ENCODE measurements around the gene ASB1. TPM values are rescaled to one million over a fixed set of nuclear protein-coding genes. Genes with fewer than 3 reads are reported as not detected.

The ASB1 gene
- total RNA-seq, 3 donors from 2014 or later = 37.8 to 42.6 (median 41.5) TPM

- H3K4me3 Mint-ChIP-seq = no peak overlapping the region
- no peaks in the 10 kb centered on the region for H3K9me3 Mint-ChIP-seq
- ATAC-seq (no peak), DNase-seq (no peak)
- peaks cover 11% of the 10 kb centered on the region for H3K4me1 Mint-ChIP-seq (ENCODE audit: low read depth)
- H3K36me3 Mint-ChIP-seq (ENCODE audit: insufficient read depth) = no peaks in the 10 kb centered on the region
- peaks cover 4% of the 10 kb centered on the region for H3K27me3 Mint-ChIP-seq (ENCODE audit: low read depth)
These were observed 62.7 kb downstream of the ASB1 start for GRCh38 chr2:238489431-238489830.

DNA sequence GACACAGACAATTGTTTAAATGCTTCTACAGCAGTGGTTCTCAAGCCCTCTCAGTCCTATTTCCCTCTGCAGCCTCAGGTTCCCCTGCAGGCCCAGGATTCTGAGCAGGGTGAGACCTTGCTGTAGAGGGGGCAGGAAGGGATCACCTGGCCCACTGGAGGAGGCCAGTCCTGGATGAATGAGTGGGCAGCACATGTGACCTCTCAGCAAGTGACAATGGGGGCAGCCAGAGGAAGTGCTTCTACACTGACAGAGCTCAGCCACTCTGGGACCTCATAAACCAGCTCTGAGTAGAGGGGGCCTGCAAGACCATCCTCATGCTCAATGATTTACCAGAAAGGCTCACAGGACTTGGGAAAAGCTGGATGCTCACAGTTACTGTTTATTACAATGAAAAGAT is 63.2 kb downstream of the ASB1 start:
- no peak for DNase-seq
- no peaks in the 10 kb centered on the region for H3K36me3 Mint-ChIP-seq (ENCODE audit: insufficient read depth)
- H3K4me3 Mint-ChIP-seq = no peak overlapping the region

DNA sequence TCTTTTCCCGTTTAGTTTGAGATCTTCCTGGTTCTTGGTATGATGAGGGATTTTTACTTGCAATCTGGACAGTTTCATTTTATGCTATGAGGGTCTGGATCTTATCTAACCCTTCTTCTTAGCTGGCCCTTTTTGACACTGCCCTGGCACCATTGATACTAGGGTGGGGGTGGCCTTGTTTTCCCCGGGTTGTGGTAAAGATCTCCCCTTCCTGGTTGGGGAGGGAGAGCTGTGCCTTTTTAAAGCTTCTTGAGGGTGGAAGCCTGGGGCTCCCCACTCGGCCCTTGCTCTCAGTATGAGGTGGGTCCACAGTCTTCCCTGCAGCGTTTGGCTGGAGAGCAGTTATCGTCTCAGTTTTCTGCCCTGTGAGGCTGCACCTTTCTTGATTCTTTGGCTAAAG is 66.1 kb downstream of the ASB1 start:
- Mint-ChIP-seq H3K27me3 (ENCODE audit: low read depth) (peaks cover 4% of the 10 kb centered on the region), H3K9me3 (no peaks in the 10 kb centered on the region), H3K4me1 (ENCODE audit: low read depth) (peaks cover 21% of the 10 kb centered on the region), H3K4me3 (no peak overlapping the region), H3K36me3 (ENCODE audit: insufficient read depth) (no peaks in the 10 kb centered on the region)
- DNase-seq (no peak), ATAC-seq (no peak)

More for the DNA sequence above, 63.2 kb downstream of the ASB1 start:
- Mint-ChIP-seq H3K4me1 (ENCODE audit: low read depth) (peaks cover 16% of the 10 kb centered on the region), H3K9me3 (no peaks in the 10 kb centered on the region), H3K27me3 (ENCODE audit: low read depth) (peaks cover 4% of the 10 kb centered on the region)
- ATAC-seq = no peak

DNA sequence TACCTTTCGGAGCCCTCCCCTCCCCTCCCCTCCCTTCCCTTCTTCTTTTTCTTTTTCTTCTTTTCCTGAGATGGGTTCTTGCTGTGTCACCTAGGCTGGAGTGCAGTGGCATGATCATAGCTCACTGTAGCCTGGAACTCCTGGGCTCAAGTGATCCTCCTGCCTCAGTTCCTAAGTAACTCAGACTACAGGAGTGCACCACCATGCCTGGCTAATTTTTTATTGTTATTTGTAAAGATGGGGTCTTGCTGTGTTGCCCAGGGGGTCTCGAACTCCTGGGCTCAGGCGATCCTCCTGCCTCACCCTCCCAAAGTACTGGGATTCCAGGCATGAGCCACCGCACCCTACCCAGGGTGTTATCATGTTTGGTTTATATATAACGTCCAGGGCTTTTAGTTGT is 66.7 kb downstream of the ASB1 start:
- Mint-ChIP-seq H3K27me3 (ENCODE audit: low read depth) (peaks cover 4% of the 10 kb centered on the region), H3K9me3 (no peaks in the 10 kb centered on the region), H3K4me1 (ENCODE audit: low read depth) (peaks cover 21% of the 10 kb centered on the region), H3K4me3 (no peak overlapping the region), H3K36me3 (ENCODE audit: insufficient read depth) (no peaks in the 10 kb centered on the region)
- no peak for ATAC-seq
- DNase-seq = no peak

GRCh38 chr2:238493880-238494572 is 67.3 kb downstream of the ASB1 start:
- H3K4me3 Mint-ChIP-seq = peak overlapping the region; percentile 32
- H3K4me1 Mint-ChIP-seq (ENCODE audit: low read depth) = peaks cover 21% of the 10 kb centered on the region
- ATAC-seq (peak; percentile 79 to 90), DNase-seq (peak; percentile 16)
- no peaks in the 10 kb centered on the region for H3K9me3 Mint-ChIP-seq
- no peaks in the 10 kb centered on the region for H3K36me3 Mint-ChIP-seq (ENCODE audit: insufficient read depth)
- H3K27me3 Mint-ChIP-seq (ENCODE audit: low read depth) = peaks cover 4% of the 10 kb centered on the region

- H3K4me1 Mint-ChIP-seq (ENCODE audit: low read depth) = peaks cover 21% of the 10 kb centered on the region
- no peaks in the 10 kb centered on the region for H3K36me3 Mint-ChIP-seq (ENCODE audit: insufficient read depth)
- no peaks in the 10 kb centered on the region for H3K9me3 Mint-ChIP-seq
- peaks cover 4% of the 10 kb centered on the region for H3K27me3 Mint-ChIP-seq (ENCODE audit: low read depth)
- no peak for ATAC-seq
- no peak for DNase-seq
- no peak overlapping the region for H3K4me3 Mint-ChIP-seq
These were observed 67.8 kb downstream of the ASB1 start for GRCh38 chr2:238494573-238494961.

DNA sequence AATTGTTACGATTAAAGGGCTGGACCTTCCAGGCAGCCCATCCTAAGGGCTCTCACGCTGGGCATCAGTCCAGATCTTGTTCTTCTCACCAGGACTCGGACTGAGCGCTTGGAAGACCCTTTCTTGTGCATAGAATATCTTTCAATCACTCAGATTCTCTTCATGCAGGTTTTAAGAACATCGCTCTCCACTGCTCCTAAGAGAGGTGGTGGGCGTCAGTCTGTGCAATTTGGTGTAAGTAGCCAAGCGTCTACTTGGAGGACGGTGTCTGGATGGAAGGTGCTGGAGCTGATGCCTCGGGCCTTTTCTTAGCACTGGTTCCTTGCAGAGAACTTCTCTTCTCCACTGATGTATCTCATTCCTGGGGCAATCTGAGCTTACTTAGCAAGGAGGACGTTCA is 68.7 kb downstream of the ASB1 start:
- Mint-ChIP-seq H3K4me3 (no peak overlapping the region), H3K36me3 (ENCODE audit: insufficient read depth) (no peaks in the 10 kb centered on the region), H3K27me3 (ENCODE audit: low read depth) (peaks cover 4% of the 10 kb centered on the region), H3K4me1 (ENCODE audit: low read depth) (peaks cover 21% of the 10 kb centered on the region), H3K9me3 (no peaks in the 10 kb centered on the region)
- DNase-seq (no peak), ATAC-seq (no peak)

DNA sequence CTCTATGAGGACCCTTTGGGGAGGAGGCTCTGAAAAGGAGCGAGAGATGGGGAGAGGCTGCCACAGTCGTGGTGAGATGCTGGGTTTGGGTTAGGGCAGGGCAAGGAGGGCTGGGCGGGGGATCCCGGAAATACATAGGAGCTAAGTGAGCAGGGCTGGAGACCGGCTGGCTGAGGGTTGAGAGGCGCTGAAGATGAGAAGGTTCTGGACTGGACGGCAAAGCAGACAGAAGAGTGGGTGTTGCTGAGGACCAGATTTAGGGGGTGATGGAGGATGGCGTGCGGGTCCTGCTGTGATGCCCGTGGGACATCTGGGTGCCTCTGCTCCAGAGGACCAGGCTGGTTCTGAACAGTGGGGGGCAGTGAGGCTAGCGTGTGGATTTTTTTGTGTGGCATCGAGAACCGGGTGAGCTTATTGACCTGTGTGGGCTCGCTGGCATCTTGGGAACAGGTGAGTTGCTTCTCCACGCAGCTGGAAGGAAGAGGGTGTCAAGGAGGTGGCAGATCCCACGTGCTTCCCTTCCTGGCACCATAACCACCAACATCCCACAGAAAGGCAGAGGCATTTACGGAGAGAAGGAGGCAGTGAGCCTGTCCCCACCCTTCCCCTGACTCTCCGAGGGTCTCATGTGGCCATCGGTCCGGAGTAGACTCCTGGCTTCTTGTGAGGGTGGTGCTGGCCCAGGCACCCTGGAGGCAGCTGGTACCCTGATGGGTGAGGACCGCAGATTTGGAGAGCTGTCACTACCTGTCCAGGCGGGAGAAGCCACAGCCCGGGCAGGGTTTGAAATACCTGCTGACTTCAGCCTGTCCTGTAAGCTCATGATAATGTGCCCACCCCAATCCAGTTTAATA is 70.3 kb downstream of the ASB1 start:
- DNase-seq (no peak), ATAC-seq (no peak)
- Mint-ChIP-seq H3K27me3 (ENCODE audit: low read depth) (no peaks in the 10 kb centered on the region), H3K4me1 (ENCODE audit: low read depth) (peaks cover 21% of the 10 kb centered on the region), H3K4me3 (no peak overlapping the region), H3K9me3 (no peaks in the 10 kb centered on the region), H3K36me3 (ENCODE audit: insufficient read depth) (no peaks in the 10 kb centered on the region)

GRCh38 chr2:238497610-238498005 is 70.9 kb downstream of the ASB1 start:
- ATAC-seq (no peak), DNase-seq (no peak)
- Mint-ChIP-seq H3K27me3 (ENCODE audit: low read depth) (no peaks in the 10 kb centered on the region), H3K9me3 (no peaks in the 10 kb centered on the region), H3K4me3 (no peak overlapping the region), H3K36me3 (ENCODE audit: insufficient read depth) (no peaks in the 10 kb centered on the region), H3K4me1 (ENCODE audit: low read depth) (peaks cover 21% of the 10 kb centered on the region)

DNA sequence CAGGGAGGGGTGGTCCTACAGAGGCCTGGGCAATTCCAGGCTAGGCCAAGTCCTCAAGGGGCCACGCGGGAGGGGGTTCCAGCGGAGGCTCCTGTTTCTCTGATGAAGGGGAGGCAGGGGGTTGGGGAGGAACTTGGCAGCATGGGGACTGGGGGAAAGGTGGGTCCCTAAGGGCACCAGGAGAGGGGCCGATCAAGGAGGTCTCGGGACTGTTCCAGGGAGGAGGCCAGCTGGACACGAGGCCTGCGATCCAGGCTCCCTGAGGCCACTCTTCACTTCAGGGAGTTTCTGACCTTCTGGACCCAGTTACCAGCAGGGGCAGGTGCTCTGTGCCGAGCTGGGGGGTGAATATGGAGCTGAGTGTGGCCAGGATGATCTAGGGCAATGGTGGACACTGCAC is 71.5 kb downstream of the ASB1 start:
- H3K4me1 Mint-ChIP-seq (ENCODE audit: low read depth) = peaks cover 21% of the 10 kb centered on the region
- no peaks in the 10 kb centered on the region for H3K9me3 Mint-ChIP-seq
- ATAC-seq (no peak), DNase-seq (no peak)
- H3K36me3 Mint-ChIP-seq (ENCODE audit: insufficient read depth) = no peaks in the 10 kb centered on the region
- no peak overlapping the region for H3K4me3 Mint-ChIP-seq
- H3K27me3 Mint-ChIP-seq (ENCODE audit: low read depth) = no peaks in the 10 kb centered on the region

DNA sequence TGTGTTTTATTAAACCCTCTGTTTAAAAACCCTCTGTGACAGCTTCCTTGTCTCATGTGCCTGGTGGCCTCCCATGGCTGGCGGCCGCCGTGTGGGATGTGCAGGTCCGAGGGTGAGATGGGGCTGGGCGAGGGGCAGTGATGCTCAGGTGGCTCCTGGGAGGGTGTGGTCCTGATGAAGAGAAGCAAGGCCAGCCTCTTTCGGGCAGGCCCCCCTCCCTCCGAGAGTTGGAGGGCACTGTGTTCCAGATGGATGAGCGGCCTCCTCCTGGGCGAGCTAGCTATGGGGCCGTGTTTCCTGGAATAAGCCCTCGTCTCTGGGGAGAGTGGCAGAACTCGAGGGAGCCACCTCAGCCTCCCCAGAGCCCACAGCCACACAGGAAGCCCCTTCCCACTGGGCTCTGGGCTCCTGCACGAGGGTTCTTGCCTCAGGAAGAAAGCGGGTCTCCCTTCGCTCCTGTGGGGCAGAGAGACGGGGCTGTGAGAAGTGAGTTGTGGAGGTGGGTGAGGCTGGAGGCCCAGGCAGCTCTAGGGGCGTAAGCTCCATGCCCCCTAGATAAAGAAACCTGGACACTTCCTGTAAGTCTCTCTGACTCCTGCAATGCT is 72.1 kb downstream of the ASB1 start:
- Mint-ChIP-seq H3K4me1 (ENCODE audit: low read depth) (peaks cover 16% of the 10 kb centered on the region), H3K27me3 (ENCODE audit: low read depth) (no peaks in the 10 kb centered on the region), H3K4me3 (no peak overlapping the region), H3K36me3 (ENCODE audit: insufficient read depth) (no peaks in the 10 kb centered on the region), H3K9me3 (no peaks in the 10 kb centered on the region)
- DNase-seq (no peak), ATAC-seq (no peak)

DNA sequence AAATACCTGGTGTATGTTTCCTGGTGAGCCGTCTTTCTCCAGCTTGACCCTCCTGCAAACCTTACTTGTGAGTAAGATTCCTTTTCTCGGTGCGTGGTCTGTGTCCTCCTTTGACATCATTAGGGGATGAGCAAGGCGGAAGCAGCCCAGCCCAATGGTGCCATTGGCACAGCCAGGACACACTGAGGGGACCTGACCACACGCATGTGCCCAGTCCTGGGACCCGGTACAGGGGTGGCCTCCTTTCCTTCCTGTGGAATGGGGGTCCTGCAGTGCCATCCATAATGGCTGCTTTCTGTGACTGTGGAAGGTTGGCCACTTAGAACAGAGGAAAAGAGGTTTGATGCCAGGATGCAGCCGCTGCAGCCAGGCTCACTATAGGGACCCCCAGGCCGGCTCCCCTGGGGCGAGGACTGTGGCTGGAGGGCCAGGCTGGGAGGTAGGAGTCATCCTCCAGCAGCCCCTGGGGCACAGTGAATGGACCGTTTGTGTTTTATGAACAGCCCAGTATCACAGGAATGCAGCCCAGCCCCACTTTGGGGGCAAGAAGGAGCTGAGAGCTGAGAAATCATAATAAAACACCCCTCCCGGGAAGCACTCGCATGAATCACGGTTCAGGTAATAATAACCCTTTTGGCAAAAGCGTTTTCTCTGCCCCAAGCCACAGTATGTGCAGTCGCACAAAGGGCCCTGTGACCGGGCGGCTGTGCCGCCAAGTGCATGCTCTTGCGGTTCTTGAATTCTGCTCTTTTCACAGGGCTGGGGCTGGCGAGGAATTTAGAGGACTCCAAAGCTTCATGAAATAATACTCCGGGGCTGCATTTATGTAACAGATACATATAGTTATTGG is 73.2 kb downstream of the ASB1 start:
- peaks cover 5% of the 10 kb centered on the region for H3K4me1 Mint-ChIP-seq (ENCODE audit: low read depth)
- no peaks in the 10 kb centered on the region for H3K9me3 Mint-ChIP-seq
- ATAC-seq (no peak), DNase-seq (no peak)
- no peaks in the 10 kb centered on the region for H3K36me3 Mint-ChIP-seq (ENCODE audit: insufficient read depth)
- H3K27me3 Mint-ChIP-seq (ENCODE audit: low read depth) = no peaks in the 10 kb centered on the region
- H3K4me3 Mint-ChIP-seq = no peak overlapping the region

- H3K9me3 Mint-ChIP-seq = no peaks in the 10 kb centered on the region
- H3K4me1 Mint-ChIP-seq (ENCODE audit: low read depth) = no peaks in the 10 kb centered on the region
- no peaks in the 10 kb centered on the region for H3K36me3 Mint-ChIP-seq (ENCODE audit: insufficient read depth)
- no peak overlapping the region for H3K4me3 Mint-ChIP-seq
- no peak for DNase-seq
- no peaks in the 10 kb centered on the region for H3K27me3 Mint-ChIP-seq (ENCODE audit: low read depth)
- ATAC-seq = no peak
These were observed 74.6 kb downstream of the ASB1 start for GRCh38 chr2:238501311-238501710.

All from activated T-cell treated with anti-CD3 and anti-CD28 coated beads, Interleukin-2, amount 50 U/mL, for 4 hours (primary cell).